OCI-LY3 (cell line): Measurements from ENCODE around the gene EIF4G3.
"Not testable (repeated sequence)": the region's sequence is repeated elsewhere in the genome, so short reads cannot be mapped to it uniquely, and the experiment has no call there.

ENCODE experiments used
- H2AFZ ChIP-seq: fragments of 200-600, 300-600 bp; shearing (Covaris generic); 2 replicates; pipeline ENCODE4 v1.6.0; 2014; ENCODE audit warnings: antibody characterized with exemption, low read depth, low read length
- H3K27ac ChIP-seq: fragments of 200-600, 300-600 bp; sonication (generic); 2 replicates; pipeline ENCODE4 v1.5.1; 2014; ENCODE audit warnings: mild to moderate bottlenecking, low read length, moderate library complexity, mixed read lengths
- H3K27me3 ChIP-seq: fragments of 200-600, 300-600 bp; sonication (generic); 2 replicates; pipeline ENCODE4 v1.6.1; 2014; ENCODE audit warnings: low read depth, low read length, mixed read lengths
- H3K36me3 ChIP-seq: fragments of 200-600, 300-600 bp; sonication (generic); replicated peaks from 2 replicates; pipeline ENCODE3; 2014; ENCODE audit warnings: low read depth, low read length, mixed read lengths
- H3K4me1 ChIP-seq: fragments of 300-600, 200-600 bp; sonication (generic); 2 replicates; pipeline ENCODE4 v1.6.1; 2014; ENCODE audit warnings: low read length, mixed read lengths
- H3K4me2 ChIP-seq: fragments of 200-600, 300-600 bp; sonication (generic); 2 replicates; pipeline ENCODE4 v1.6.1; 2014; ENCODE audit warnings: low read length, mixed read lengths
- H3K4me3 ChIP-seq: fragments of 300-600, 200-600 bp; sonication (generic); 2 replicates; pipeline ENCODE4 v1.5.1; 2014; ENCODE audit warnings: antibody characterized with exemption, mild to moderate bottlenecking, low read length, moderate library complexity
- H3K79me2 ChIP-seq: fragments of 300-600, 200-600 bp; shearing (Covaris generic); 2 replicates; pipeline ENCODE4 v1.6.1; 2014; ENCODE audit warnings: mild to moderate bottlenecking, low read length, mixed read lengths
- H3K9ac ChIP-seq: fragments of 300-600, 200-600 bp; shearing (Covaris generic); 2 replicates; pipeline ENCODE4 v1.6.0; 2014; ENCODE audit warnings: mild to moderate bottlenecking, low read length, moderate library complexity
- H3K9me3 ChIP-seq: fragments of 200-600, 300-600 bp; shearing (Covaris generic); 2 replicates; pipeline ENCODE4 v1.6.1; 2014; ENCODE audit warnings: low read length, mixed read lengths; ENCODE audit not compliant: insufficient read depth
- H4K20me1 ChIP-seq: fragments of 200-600, 300-600 bp; sonication (generic); 2 replicates; pipeline ENCODE4 v1.6.1; 2016; ENCODE audit warnings: low read length, mixed read lengths; ENCODE audit not compliant: insufficient read depth
- CTCF ChIP-seq: fragments of 200-600, 300-600 bp; sonication (generic); IDR thresholded peaks from 2 replicates; pipeline ENCODE4 v1.5.1; 2014; ENCODE audit warnings: antibody characterized with exemption, low read length, low read depth
- EZH2phosphoT487 ChIP-seq: fragments of 200-600 bp; shearing (Covaris generic); IDR thresholded peaks from 2 replicates; pipeline ENCODE4 v1.6.1; 2018; ENCODE audit warnings: antibody characterized with exemption, mixed run types, low read depth

EIF4G3 gene

GRCh38 chr1:20930427-20930826 lies 246.3 kb downstream of the EIF4G3 start:
- no peaks in the 10 kb centered on the region for H3K27me3 ChIP-seq
- TF ChIP-seq EZH2phosphoT487 = no peak
- no peak for TF ChIP-seq CTCF
- no peak overlapping the region for H3K4me2 ChIP-seq
- no peaks in the 10 kb centered on the region for H3K79me2 ChIP-seq
- H3K9ac ChIP-seq = no peak overlapping the region
- H3K9me3 ChIP-seq = no peaks in the 10 kb centered on the region
- no peaks in the 10 kb centered on the region; the same call in 1 of the 2 replicates for H4K20me1 ChIP-seq
- no peak overlapping the region for H2AFZ ChIP-seq
- no peak overlapping the region for H3K27ac ChIP-seq
- H3K4me1 ChIP-seq = peaks cover 16% of the 10 kb centered on the region
- no peaks in the 10 kb centered on the region for H3K36me3 ChIP-seq
- H3K4me3 ChIP-seq = no peak overlapping the region

DNA sequence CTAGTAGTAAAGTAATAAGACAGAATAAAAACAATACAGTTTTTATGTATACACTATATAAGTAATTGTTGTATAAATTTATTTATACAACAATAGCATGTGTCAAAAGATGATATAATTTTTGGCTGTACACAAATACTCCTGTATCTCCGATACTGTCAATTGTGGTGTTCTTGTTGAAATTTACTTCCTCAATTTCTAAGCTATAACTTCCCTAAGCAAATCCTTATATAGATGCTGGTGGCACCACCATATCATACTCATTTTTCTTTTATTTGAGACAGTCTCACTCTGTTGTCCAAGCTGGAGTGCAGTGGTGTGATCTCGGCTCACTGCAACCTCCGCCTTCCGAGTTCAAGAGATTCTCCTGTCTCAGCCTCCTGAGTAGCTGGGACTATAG lies 248.6 kb downstream of the EIF4G3 start:
- H3K4me1 ChIP-seq = peaks cover 15% of the 10 kb centered on the region
- no peak overlapping the region for H3K4me2 ChIP-seq
- no peaks in the 10 kb centered on the region for H3K36me3 ChIP-seq
- H3K27ac ChIP-seq = no peak overlapping the region
- TF ChIP-seq CTCF (no peak), EZH2phosphoT487 (no peak)
- H3K9ac ChIP-seq = no peak overlapping the region
- no peak overlapping the region for H3K4me3 ChIP-seq
- H3K27me3 ChIP-seq = no peaks in the 10 kb centered on the region
- H4K20me1 ChIP-seq = no peaks in the 10 kb centered on the region; the same call in 1 of the 2 replicates
- H3K79me2 ChIP-seq = no peaks in the 10 kb centered on the region
- no peak overlapping the region for H2AFZ ChIP-seq
- H3K9me3 ChIP-seq = no peaks in the 10 kb centered on the region

DNA sequence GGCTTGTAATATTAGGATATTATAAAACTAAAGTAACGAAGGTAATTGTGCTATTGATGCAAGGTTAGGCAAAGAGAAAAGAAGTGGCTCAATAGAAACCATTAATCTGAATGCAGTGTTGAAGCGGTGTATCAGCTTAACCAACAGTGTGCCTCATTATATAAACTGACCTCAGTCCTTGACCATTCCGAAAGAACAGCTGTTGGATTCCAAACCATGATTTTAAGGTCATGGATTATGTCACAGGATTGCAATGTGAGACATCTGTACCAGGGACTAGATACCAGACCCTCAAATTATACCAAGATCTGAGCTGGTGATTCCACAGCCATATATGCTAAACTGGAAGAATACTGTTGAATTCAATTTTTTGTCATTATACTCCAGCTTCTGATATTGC lies 255.4 kb downstream of the EIF4G3 start:
- H3K36me3 ChIP-seq = no peaks in the 10 kb centered on the region
- H2AFZ ChIP-seq = no peak overlapping the region
- H3K4me2 ChIP-seq = no peak overlapping the region
- H3K4me3 ChIP-seq = no peak overlapping the region
- H3K27me3 ChIP-seq = no peaks in the 10 kb centered on the region
- no peak for TF ChIP-seq CTCF
- no peak for TF ChIP-seq EZH2phosphoT487
- peaks cover 14% of the 10 kb centered on the region for H3K4me1 ChIP-seq
- no peaks in the 10 kb centered on the region for H3K9me3 ChIP-seq
- H3K27ac ChIP-seq = no peak overlapping the region
- no peaks in the 10 kb centered on the region for H3K79me2 ChIP-seq
- no peak overlapping the region for H3K9ac ChIP-seq
- no peaks in the 10 kb centered on the region for H4K20me1 ChIP-seq

- no peak overlapping the region for H3K9ac ChIP-seq
- no peak overlapping the region for H3K27ac ChIP-seq
- H3K27me3 ChIP-seq = no peaks in the 10 kb centered on the region
- H3K36me3 ChIP-seq = peaks cover 3% of the 10 kb centered on the region
- no peak overlapping the region for H3K4me3 ChIP-seq
- no peaks in the 10 kb centered on the region for H3K4me1 ChIP-seq
- no peak overlapping the region for H2AFZ ChIP-seq
- H3K9me3 ChIP-seq = no peaks in the 10 kb centered on the region
- TF ChIP-seq CTCF (no peak), EZH2phosphoT487 (no peak)
- H3K79me2 ChIP-seq = no peaks in the 10 kb centered on the region
- no peak overlapping the region for H3K4me2 ChIP-seq
- no peaks in the 10 kb centered on the region for H4K20me1 ChIP-seq
Observed at GRCh38 chr1:20913242-20913641, 263.5 kb downstream of the EIF4G3 start.

DNA sequence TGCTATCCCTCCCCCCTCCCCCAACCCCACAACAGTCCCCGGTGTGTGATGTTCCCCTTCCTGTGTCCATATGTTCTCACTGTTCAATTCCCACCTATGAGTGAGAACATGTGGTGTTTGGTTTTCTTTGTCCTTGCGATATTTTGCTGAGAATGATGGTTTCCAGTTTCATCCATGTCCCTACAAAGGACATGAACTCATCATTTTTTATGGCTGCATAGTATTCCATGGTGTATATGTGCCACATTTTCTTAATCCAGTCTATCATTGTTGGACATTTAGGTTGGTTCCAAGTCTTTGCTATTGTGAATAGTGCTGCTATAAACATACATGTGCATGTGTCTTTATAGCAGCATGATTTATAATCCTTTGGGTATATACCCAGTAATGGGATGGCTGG lies 269.2 kb downstream of the EIF4G3 start:
- not testable (repeated sequence) for H3K9ac ChIP-seq, H3K27me3 ChIP-seq, H2AFZ ChIP-seq, H3K4me1 ChIP-seq, H3K36me3 ChIP-seq, H3K27ac ChIP-seq, H3K4me2 ChIP-seq, H3K9me3 ChIP-seq, H3K4me3 ChIP-seq, H4K20me1 ChIP-seq, H3K79me2 ChIP-seq
